Liver (tissue), 3 donors: ENCODE measurements around the gene RAB11FIP5.

Source experiments
- CTCF ChIP-seq: fragments of 150-350 bp; IDR thresholded peaks from 2 replicates; pipeline ENCODE4 v1.5.1; 2017; ENCODE audit warnings: improper control_type of control experiment, low read depth, low read length; ENCODE audit not compliant: missing input control
- EGR1 ChIP-seq, 2 donors: IDR thresholded peaks; 2 replicates each; pipeline ENCODE4 v1.6.1; 2016 to 2018; ENCODE audit warnings: antibody characterized with exemption in 2 of 2, low read depth in 2 of 2
- JUND ChIP-seq, 2 donors: IDR thresholded peaks; 2 replicates each; pipeline ENCODE4 v1.6.1; 2016; ENCODE audit warnings: antibody characterized with exemption in 2 of 2
- MAX ChIP-seq: IDR thresholded peaks from 2 replicates; pipeline ENCODE4 v1.6.1; 2016; ENCODE audit warnings: antibody characterized with exemption
- NR2F2 ChIP-seq: IDR thresholded peaks from 2 replicates; pipeline ENCODE4 v1.6.1; 2016; ENCODE audit warnings: antibody characterized with exemption
- RAD21 ChIP-seq, 2 donors: IDR thresholded peaks; 2 replicates each; pipeline ENCODE4 v1.6.1; 2016; ENCODE audit warnings: antibody characterized with exemption in 2 of 2, mild to moderate bottlenecking in 2 of 2
- REST ChIP-seq: IDR thresholded peaks from 2 replicates; pipeline ENCODE4 v1.6.1; 2016; ENCODE audit warnings: antibody characterized with exemption, mild to moderate bottlenecking
- RXRA ChIP-seq, 2 donors: IDR thresholded peaks; 2 replicates each; pipeline ENCODE4 v1.6.1; 2017 to 2018; ENCODE audit warnings: antibody characterized with exemption in 2 of 2, mild to moderate bottlenecking in 1 of 2
- SP1 ChIP-seq: IDR thresholded peaks from 2 replicates; pipeline ENCODE4 v1.6.1; 2018; ENCODE audit warnings: antibody characterized with exemption, mild to moderate bottlenecking
- TAF1 ChIP-seq: conservative IDR thresholded peaks from 2 replicates; pipeline ENCODE4 v1.6.1; 2016; ENCODE audit warnings: antibody characterized with exemption, mild to moderate bottlenecking
- donor health status: healthy.
- donor health status: healthy.

GRCh38 chr2:73110168-73111072 lies 2.3 kb downstream of the RAB11FIP5 start:
- TF ChIP-seq SP1 (no peak), CTCF (no peak), EGR1 (IDR thresholded peaks at IDR 0.05; ENCODE audit: low read depth in 2 of 2) (no peak), NR2F2 (no peak), MAX (no peak), RXRA (IDR thresholded peaks at IDR 0.05) (no peak), TAF1 (no peak), RAD21 (IDR thresholded peaks at IDR 0.05) (no peak), JUND (IDR thresholded peaks at IDR 0.05) (no peak), REST (no peak)
